ENCODE results near the gene KRABD2.
"Not testable (repeated sequence)": the region's sequence is repeated elsewhere in the genome, so short reads cannot be mapped to it uniquely, and the experiment has no call there.

The KRABD2 gene

DNA sequence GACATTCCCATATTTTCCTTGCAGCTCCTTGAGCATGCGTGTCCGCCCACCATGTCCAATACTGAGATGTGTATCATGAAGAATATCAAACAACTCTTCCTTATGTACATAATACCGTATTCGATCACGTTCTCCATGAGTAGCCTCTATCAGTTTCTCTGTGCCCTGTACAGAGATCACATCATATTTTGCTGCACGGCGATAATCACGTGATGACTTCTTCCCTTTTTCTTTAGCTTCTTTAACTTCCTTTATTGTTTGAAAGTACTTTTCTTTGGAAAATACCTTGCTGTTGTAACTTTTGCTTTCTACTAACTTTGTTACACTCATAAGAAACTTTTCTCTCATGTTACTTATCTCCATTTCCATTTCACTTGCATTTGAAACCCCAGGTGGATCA, 6.6 kb downstream of the KRABD2 start:
- Histone ChIP-seq H3K9ac (ENCODE audit: low read length) (no peak overlapping the region), H3K4me3 (ENCODE audit: low read length) (no peak overlapping the region), H3K36me3 (ENCODE audit: control insufficient read depth, insufficient read depth, low read length) (peaks cover 6% of the 10 kb centered on the region), H3K27me3 (ENCODE audit: control insufficient read depth, insufficient read depth, low read length) (no peaks in the 10 kb centered on the region), H3K27ac (ENCODE audit: low read depth, low read length) (no peak overlapping the region), H3K4me1 (ENCODE audit: control insufficient read depth, insufficient read depth, low read length) (no peaks in the 10 kb centered on the region)

DNA sequence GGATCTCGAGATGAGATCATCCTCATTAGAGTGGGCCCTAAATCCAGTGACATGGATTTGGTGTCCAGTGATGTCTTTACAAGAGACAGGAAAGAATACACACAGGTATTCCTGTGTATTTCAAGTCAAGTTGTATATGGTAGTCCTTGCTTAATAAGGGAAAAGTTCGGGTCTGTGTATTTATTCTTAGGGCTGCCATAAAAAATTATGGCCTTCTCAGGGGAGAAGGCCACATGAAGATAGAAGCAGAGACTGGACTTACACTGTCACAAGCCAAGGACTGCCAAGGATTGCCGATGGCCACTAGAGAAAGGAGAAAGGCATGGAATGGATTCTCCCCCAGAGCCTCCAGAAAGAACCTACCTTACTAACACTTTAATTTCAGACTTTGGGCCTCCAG, 8.3 kb downstream of the KRABD2 start:
- Histone ChIP-seq H3K27me3 (ENCODE audit: control insufficient read depth, insufficient read depth, low read length) (no peaks in the 10 kb centered on the region), H3K36me3 (ENCODE audit: control insufficient read depth, insufficient read depth, low read length) (peaks cover 6% of the 10 kb centered on the region), H3K27ac (ENCODE audit: low read depth, low read length) (no peak overlapping the region), H3K4me1 (ENCODE audit: control insufficient read depth, insufficient read depth, low read length) (no peaks in the 10 kb centered on the region), H3K9ac (ENCODE audit: low read length) (no peak overlapping the region), H3K4me3 (ENCODE audit: low read length) (no peak overlapping the region)

DNA sequence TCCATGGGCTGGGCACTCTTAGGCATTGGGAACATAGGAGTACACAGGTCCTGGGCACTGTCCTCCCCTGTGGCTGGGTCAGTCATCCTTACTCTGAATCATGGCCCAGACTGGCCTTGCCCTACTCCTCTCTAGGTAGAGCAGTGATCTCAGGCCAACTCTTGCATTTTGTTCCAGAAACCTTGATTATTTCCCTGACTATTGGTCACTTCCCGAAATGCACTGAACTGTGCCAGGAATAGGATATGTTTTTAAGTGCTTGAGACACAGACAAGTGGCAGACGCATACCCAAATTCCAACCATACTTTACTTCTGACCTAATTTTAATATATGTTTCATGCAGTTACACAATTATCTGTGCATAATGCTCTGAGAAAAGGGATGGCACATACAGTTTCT, 10.3 kb downstream of the KRABD2 start:
- no peak overlapping the region for H3K27ac ChIP-seq (ENCODE audit: low read depth, low read length)
- H3K4me3 ChIP-seq (ENCODE audit: low read length) = no peak overlapping the region
- no peak overlapping the region for H3K9ac ChIP-seq (ENCODE audit: low read length)
- no peaks in the 10 kb centered on the region for H3K27me3 ChIP-seq (ENCODE audit: control insufficient read depth, insufficient read depth, low read length)
- no peaks in the 10 kb centered on the region for H3K4me1 ChIP-seq (ENCODE audit: control insufficient read depth, insufficient read depth, low read length)
- peaks cover 6% of the 10 kb centered on the region for H3K36me3 ChIP-seq (ENCODE audit: control insufficient read depth, insufficient read depth, low read length)

DNA sequence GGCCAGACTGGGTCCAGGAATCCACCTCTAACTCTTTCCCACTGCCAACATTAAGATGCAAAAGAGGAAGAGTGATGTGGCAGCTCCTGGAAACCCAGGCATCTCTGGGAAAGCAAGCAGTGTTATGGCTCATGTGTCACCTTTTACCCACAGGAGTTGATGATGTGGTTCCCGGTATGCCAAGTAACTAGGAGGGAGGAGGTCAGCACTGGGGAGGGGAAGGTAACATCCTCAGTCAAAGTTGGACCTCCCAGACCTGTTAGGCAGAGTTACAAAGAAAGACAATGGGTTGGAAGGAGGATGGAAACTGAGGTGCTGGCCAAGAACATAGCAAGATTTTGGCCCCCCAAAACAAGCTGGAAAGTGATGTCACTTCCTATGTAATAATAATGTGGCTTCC, 11.4 kb downstream of the KRABD2 start:
- H3K27ac ChIP-seq (ENCODE audit: low read depth, low read length) = no peak overlapping the region
- no peak overlapping the region for H3K4me3 ChIP-seq (ENCODE audit: low read length)
- H3K9ac ChIP-seq (ENCODE audit: low read length) = no peak overlapping the region
- H3K36me3 ChIP-seq (ENCODE audit: control insufficient read depth, insufficient read depth, low read length) = peaks cover 6% of the 10 kb centered on the region
- H3K4me1 ChIP-seq (ENCODE audit: control insufficient read depth, insufficient read depth, low read length) = no peaks in the 10 kb centered on the region
- no peaks in the 10 kb centered on the region for H3K27me3 ChIP-seq (ENCODE audit: control insufficient read depth, insufficient read depth, low read length)

DNA sequence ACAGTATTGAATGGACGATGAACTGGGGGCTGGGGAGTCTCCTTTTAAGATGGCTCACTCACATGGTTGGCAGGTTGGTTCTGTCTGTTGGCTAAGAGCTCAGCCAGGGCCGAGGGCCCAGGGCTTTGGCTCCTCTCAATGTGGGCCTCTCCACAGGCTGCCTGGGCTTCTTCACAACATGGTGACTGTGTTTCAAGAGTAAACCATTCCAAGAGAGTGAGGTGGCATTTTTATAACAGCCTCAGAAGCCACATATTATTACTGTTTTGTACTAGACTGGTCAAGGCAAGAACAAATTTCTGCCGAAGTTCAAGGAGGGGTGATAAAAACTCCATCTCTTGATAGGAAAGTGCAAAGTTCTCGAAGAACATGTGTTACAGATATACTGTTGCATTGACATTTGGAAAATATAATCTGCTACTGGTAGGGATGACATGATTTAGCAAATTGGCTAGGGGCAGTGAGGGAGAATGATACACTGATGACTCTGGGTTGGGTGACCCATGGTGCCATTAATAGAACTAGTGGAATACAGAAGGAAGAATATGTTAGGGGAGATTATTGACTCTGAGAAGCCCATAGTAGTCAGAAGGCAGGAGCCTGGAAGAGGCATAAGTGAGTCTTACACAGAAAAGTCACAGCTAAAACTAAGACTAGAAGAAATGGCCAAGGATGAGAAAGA, 13.7 kb downstream of the KRABD2 start:
- no peaks in the 10 kb centered on the region for H3K27me3 ChIP-seq (ENCODE audit: control insufficient read depth, insufficient read depth, low read length)
- H3K4me1 ChIP-seq (ENCODE audit: control insufficient read depth, insufficient read depth, low read length) = no peaks in the 10 kb centered on the region
- no peak overlapping the region for H3K9ac ChIP-seq (ENCODE audit: low read length)
- no peak overlapping the region for H3K27ac ChIP-seq (ENCODE audit: low read depth, low read length)
- no peak overlapping the region for H3K4me3 ChIP-seq (ENCODE audit: low read length)
- H3K36me3 ChIP-seq (ENCODE audit: control insufficient read depth, insufficient read depth, low read length) = no peaks in the 10 kb centered on the region

DNA sequence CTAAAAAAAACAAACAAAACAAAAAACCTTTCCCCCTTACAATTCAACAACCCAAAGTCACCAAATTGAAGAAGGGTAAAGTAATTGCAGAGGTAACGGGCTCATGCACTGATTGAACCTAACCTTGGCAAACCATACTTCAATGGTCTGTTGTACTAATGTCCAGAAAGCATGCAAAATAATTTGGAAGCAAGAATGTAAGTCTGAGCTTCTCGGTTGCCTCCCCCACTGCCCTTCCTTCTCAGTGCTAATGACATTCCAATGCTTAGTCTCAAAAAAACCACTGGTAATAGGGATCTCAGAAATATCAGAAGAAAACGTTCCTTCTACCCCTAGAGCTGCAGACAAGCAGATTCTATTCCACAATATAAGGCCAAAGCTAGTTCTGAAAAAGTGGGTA, 15.8 kb downstream of the KRABD2 start:
- Histone ChIP-seq H3K27ac (ENCODE audit: low read depth, low read length) (no peak overlapping the region), H3K36me3 (ENCODE audit: control insufficient read depth, insufficient read depth, low read length) (no peaks in the 10 kb centered on the region), H3K4me3 (ENCODE audit: low read length) (no peak overlapping the region), H3K27me3 (ENCODE audit: control insufficient read depth, insufficient read depth, low read length) (no peaks in the 10 kb centered on the region), H3K4me1 (ENCODE audit: control insufficient read depth, insufficient read depth, low read length) (no peaks in the 10 kb centered on the region), H3K9ac (ENCODE audit: low read length) (no peak overlapping the region)

DNA sequence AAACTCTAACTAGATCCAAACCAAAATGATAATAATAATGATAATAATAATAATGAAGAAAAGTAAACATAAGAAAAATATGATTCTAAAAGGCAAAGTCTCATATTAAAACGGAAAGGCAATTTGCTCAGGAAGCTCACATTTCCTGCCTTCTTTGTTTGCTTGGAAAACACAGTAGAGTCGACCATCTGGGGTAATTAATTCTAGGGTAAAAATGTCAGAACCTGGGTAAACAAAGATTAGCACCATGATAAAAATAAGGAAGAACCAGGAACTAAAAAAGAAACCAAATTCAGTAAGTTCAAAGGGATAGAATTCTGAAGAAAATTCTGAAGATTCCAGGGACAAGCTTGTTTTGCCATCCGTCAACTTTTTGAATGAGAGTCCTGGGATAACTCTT, 16.2 kb downstream of the KRABD2 start:
- Histone ChIP-seq H3K27ac (ENCODE audit: low read depth, low read length) (no peak overlapping the region), H3K4me3 (ENCODE audit: low read length) (no peak overlapping the region), H3K4me1 (ENCODE audit: control insufficient read depth, insufficient read depth, low read length) (no peaks in the 10 kb centered on the region), H3K36me3 (ENCODE audit: control insufficient read depth, insufficient read depth, low read length) (no peaks in the 10 kb centered on the region), H3K27me3 (ENCODE audit: control insufficient read depth, insufficient read depth, low read length) (no peaks in the 10 kb centered on the region), H3K9ac (ENCODE audit: low read length) (no peak overlapping the region)

DNA sequence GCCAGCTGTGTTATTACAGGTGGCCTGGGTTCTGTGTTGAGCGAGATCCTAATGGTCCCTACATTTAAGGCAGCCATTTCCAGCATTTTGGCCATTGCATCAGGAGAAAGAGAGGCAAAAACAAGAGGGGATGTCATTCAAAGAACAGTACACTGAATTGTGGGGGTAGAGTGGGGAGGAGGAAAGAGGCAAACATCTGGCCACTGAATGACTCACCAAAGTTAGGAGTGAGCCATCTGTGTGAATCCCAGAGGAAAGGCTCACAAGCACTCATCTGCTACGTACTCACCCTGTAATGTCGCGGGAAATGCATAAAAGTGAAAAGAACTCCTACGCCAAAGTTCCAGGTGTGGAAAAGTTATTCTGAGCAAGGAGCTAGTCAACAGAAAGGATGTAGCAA, 16.7 kb downstream of the KRABD2 start:
- no peak overlapping the region for H3K4me3 ChIP-seq (ENCODE audit: low read length)
- no peaks in the 10 kb centered on the region for H3K4me1 ChIP-seq (ENCODE audit: control insufficient read depth, insufficient read depth, low read length)
- no peaks in the 10 kb centered on the region for H3K36me3 ChIP-seq (ENCODE audit: control insufficient read depth, insufficient read depth, low read length)
- peak overlapping the region; percentile 18 for H3K27ac ChIP-seq (ENCODE audit: low read depth, low read length)
- no peak overlapping the region for H3K9ac ChIP-seq (ENCODE audit: low read length)
- no peaks in the 10 kb centered on the region for H3K27me3 ChIP-seq (ENCODE audit: control insufficient read depth, insufficient read depth, low read length)

DNA sequence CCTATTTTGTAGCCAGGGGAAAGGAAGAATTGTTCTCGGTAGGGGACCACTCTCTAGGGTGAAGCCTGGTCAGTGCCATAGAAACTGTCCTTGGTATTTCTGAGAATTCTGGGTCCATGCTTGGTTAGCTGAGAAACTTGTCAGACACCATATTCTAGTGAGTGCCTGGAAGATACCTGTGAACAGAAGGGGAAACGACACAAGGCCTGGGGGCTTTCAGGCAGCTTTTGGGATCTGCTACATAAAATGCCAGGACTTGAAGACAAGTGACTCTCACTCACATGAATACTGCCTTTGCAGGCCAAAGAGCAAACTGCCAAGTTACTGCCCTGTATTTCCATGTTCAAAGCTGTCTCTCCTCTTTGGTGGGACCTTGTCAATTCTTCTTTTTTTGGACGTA, 18.6 kb downstream of the KRABD2 start:
- H3K36me3 ChIP-seq (ENCODE audit: control insufficient read depth, insufficient read depth, low read length) = no peaks in the 10 kb centered on the region
- no peak overlapping the region for H3K9ac ChIP-seq (ENCODE audit: low read length)
- H3K4me1 ChIP-seq (ENCODE audit: control insufficient read depth, insufficient read depth, low read length) = no peaks in the 10 kb centered on the region
- H3K4me3 ChIP-seq (ENCODE audit: low read length) = no peak overlapping the region
- no peak overlapping the region for H3K27ac ChIP-seq (ENCODE audit: low read depth, low read length)
- no peaks in the 10 kb centered on the region for H3K27me3 ChIP-seq (ENCODE audit: control insufficient read depth, insufficient read depth, low read length)

DNA sequence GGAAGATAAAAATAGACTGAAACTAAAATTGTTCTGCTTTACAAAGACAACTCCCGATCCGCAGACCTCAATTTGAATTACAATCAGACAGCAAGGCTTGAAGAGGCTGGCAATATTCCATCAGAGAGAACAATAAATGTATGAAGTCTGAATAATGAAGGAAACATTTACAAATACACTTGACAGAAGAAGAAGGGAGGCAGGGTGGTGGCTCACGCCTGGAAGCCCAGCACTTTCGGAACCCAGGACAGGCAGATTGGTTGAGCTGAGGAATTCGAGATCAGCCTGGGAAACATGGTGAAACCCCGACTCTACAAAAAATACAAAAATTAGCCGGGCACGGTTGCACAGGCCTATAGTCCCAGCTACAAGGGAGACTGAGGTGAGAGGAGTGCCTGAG, 22.3 kb downstream of the KRABD2 start:
- no peak overlapping the region for H3K9ac ChIP-seq (ENCODE audit: low read length)
- H3K4me1 ChIP-seq (ENCODE audit: control insufficient read depth, insufficient read depth, low read length) = no peaks in the 10 kb centered on the region
- no peak overlapping the region for H3K27ac ChIP-seq (ENCODE audit: low read depth, low read length)
- no peaks in the 10 kb centered on the region for H3K27me3 ChIP-seq (ENCODE audit: control insufficient read depth, insufficient read depth, low read length)
- H3K4me3 ChIP-seq (ENCODE audit: low read length) = no peak overlapping the region
- H3K36me3 ChIP-seq (ENCODE audit: control insufficient read depth, insufficient read depth, low read length) = no peaks in the 10 kb centered on the region

DNA sequence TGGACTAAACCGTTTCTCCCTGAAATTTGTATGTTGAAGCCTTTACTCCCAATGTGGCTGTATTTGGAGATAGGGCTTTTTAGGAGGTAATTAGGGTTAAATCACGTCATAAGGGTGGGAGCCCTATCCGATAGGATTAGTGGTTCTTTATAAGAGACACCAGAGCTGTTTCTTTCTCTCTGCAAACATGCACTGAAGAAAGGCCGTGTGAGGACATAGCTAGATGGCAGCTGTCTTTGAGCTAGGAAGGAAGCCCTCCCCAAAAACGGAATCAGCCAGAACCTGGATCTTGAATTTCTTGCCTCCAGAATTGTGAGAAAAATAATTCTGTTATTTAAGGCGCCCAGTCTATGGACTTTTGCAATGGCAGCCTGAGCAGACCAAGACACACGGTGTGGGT, 22.8 kb downstream of the KRABD2 start:
- no peak overlapping the region for H3K4me3 ChIP-seq (ENCODE audit: low read length)
- no peaks in the 10 kb centered on the region for H3K36me3 ChIP-seq (ENCODE audit: control insufficient read depth, insufficient read depth, low read length)
- H3K9ac ChIP-seq (ENCODE audit: low read length) = no peak overlapping the region

DNA sequence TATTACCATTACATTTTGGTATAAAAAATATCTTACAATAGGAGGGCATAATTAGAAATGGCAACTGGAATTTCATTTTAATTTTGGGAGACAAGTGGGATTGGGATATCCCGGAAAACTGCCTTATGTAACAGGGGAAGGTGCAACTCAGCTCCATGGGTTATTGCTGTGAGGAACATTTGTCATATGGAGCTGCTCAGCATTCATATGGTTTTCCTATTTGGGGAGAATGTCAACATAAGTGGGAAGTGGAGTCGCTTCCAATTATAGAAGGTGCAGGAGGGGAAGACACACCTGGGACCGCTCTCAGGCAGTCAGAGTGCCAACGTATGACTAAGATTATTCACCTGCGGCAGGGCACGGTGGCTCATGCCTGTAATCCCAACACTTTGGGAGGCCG, 26.2 kb downstream of the KRABD2 start:
- H3K4me1 ChIP-seq (ENCODE audit: control insufficient read depth, insufficient read depth, low read length) = no peaks in the 10 kb centered on the region
- no peak overlapping the region for H3K9ac ChIP-seq (ENCODE audit: low read length)
- H3K36me3 ChIP-seq (ENCODE audit: control insufficient read depth, insufficient read depth, low read length) = no peaks in the 10 kb centered on the region
- H3K27me3 ChIP-seq (ENCODE audit: control insufficient read depth, insufficient read depth, low read length) = no peaks in the 10 kb centered on the region
- H3K27ac ChIP-seq (ENCODE audit: low read depth, low read length) = no peak overlapping the region
- no peak overlapping the region for H3K4me3 ChIP-seq (ENCODE audit: low read length)

More for the DNA sequence above, 22.8 kb downstream of the KRABD2 start:
- H3K27me3 ChIP-seq (ENCODE audit: control insufficient read depth, insufficient read depth, low read length) = no peaks in the 10 kb centered on the region
- H3K27ac ChIP-seq (ENCODE audit: low read depth, low read length) = no peak overlapping the region
- no peaks in the 10 kb centered on the region for H3K4me1 ChIP-seq (ENCODE audit: control insufficient read depth, insufficient read depth, low read length)

DNA sequence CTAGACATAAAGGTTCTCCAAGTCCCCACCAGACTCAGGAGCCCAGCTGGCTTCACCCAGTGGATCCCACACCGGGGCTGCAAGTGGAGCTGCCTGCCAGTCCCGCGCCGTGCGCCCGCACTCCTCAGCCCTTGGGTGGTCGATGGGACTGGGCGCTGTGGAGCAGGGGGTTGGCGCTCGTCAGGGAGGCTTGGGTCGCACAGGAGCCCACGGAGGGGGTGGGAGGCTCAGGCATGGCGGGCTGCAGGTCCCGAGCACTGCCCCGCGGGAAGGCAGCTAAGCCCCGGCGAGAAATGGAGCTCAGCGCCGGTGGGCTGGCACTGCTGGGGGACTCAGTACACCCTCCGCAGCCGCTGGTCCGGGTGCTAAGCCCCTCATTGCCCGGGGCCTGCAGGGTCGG, 29.5 kb downstream of the KRABD2 start:
- H3K36me3 ChIP-seq (ENCODE audit: control insufficient read depth, insufficient read depth, low read length); H3K9ac ChIP-seq (ENCODE audit: low read length); H3K27me3 ChIP-seq (ENCODE audit: control insufficient read depth, insufficient read depth, low read length); H3K4me1 ChIP-seq (ENCODE audit: control insufficient read depth, insufficient read depth, low read length); H3K4me3 ChIP-seq (ENCODE audit: low read length); H3K27ac ChIP-seq (ENCODE audit: low read depth, low read length): not testable (repeated sequence)
